K562 (cell line): ENCODE results near the gene KLKB1. TPM values are rescaled to one million over a fixed set of nuclear protein-coding genes. Genes with fewer than 3 reads are reported as not detected.

ENCODE experiments used
- ADNP ChIP-seq: fragments of 200-800 bp; sonication (Bioruptor generic); IDR thresholded peaks from 2 replicates; pipeline ENCODE4 v1.6.1; 2016; ENCODE audit warnings: missing genetic modification characterization, missing compliant biosample characterization
- AFF4 ChIP-seq: sonication (generic); formaldehyde crosslinking; IDR thresholded peaks from 2 replicates; pipeline ENCODE4 v1.8.0; 2023; ENCODE audit warnings: mild to moderate bottlenecking, missing genetic modification reagents
- FOXP4 ChIP-seq: sonication (generic); formaldehyde crosslinking; IDR thresholded peaks from 2 replicates; pipeline ENCODE4 v1.8.0; 2022; ENCODE audit warnings: mild to moderate bottlenecking, missing genetic modification reagents, borderline replicate concordance
- ILK ChIP-seq: fragments of 450-650 bp; IDR thresholded peaks from 2 replicates; pipeline ENCODE4 v1.6.1; 2016; ENCODE audit warnings: missing genetic modification characterization, low read depth, mild to moderate bottlenecking, missing compliant biosample characterization, moderate library complexity, borderline replicate concordance
- NFRKB ChIP-seq: fragments of 450-650 bp; IDR thresholded peaks from 2 replicates; pipeline ENCODE4 v1.6.1; 2016; ENCODE audit warnings: low read depth
- RBM22 ChIP-seq: fragments of 200-400 bp; formaldehyde crosslinking; IDR thresholded peaks from 2 replicates; pipeline ENCODE4 v1.6.1; 2018; ENCODE audit warnings: low read length, low read depth; ENCODE audit not compliant: poor library complexity, severe bottlenecking
- RFX5 ChIP-seq: IDR thresholded peaks from 2 replicates; pipeline ENCODE4 v1.6.1; 2011; ENCODE audit warnings: low read depth, mild to moderate bottlenecking, improper control_type of control experiment, low read length
- THRA ChIP-seq: fragments of 450-650 bp; IDR thresholded peaks from 2 replicates; pipeline ENCODE4 v1.6.1; 2017; ENCODE audit warnings: mild to moderate bottlenecking, moderate library complexity
- ZBTB2 ChIP-seq: fragments of 450-650 bp; IDR thresholded peaks from 2 replicates; pipeline ENCODE4 v1.6.1; 2016; ENCODE audit warnings: antibody characterized with exemption
- ZFP91 ChIP-seq: sonication (generic); formaldehyde crosslinking; IDR thresholded peaks from 2 replicates; pipeline ENCODE4 v1.8.0; 2022; ENCODE audit warnings: mild to moderate bottlenecking, missing genetic modification reagents
- ZKSCAN3 ChIP-seq: fragments of 250-450 bp; sonication (Bioruptor Pico); IDR thresholded peaks from 2 replicates; pipeline ENCODE4 v1.4.0; 2020
- ZNF316 ChIP-seq: fragments of 450-650 bp; IDR thresholded peaks from 2 replicates; pipeline ENCODE4 v1.6.1; 2016
- ZNF639 ChIP-seq, 2 experiments: fragments of 200-800 bp in 1 of 2; sonication (Bioruptor generic) in 1 of 2; sonication (generic) in 1 of 2; formaldehyde crosslinking in 1 of 2; IDR thresholded peaks in 1 of 2; conservative IDR thresholded peaks in 1 of 2; 2 replicates each; pipeline versions ENCODE4 v1.5.0 to v1.6.1; 2016 to 2020; ENCODE audit warnings: missing compliant biosample characterization in 1 of 2, missing genetic modification characterization in 1 of 2, missing genetic modification reagents in 1 of 2
- polyA plus RNA-seq, 8 experiments: library from polyadenylated mRNA; depleted of rRNA in 4 of 8; stranded (reverse) in 5 of 8; unstranded in 3 of 8; fragments of >200 nt; fragmentation: Nextera tagmentation in 2 of 8; fragmentation: Illumina TruSeq in 1 of 8; extraction: Ambion mirVana in 2 of 8; extraction: Trizol in 1 of 8; gene quantifications; 2 replicates each; pipeline versions ENCODE4 v1.2.1 to v1.2.3, GENCODE V29; 2011 to 2014; ENCODE audit warnings: inconsistent platforms in 1 of 8, missing spikeins in 1 of 8
- total RNA-seq, 7 experiments: library from RNA; depleted of rRNA in 6 of 7; stranded (reverse); fragments of >200 nt in 6 of 7; fragmentation: Illumina TruSeq in 2 of 7; extraction: Trizol in 2 of 7; gene quantifications; 2 replicates each; pipeline versions ENCODE4 v1.2.1 to v1.2.3, GENCODE V29; 2011 to 2021; ENCODE audit warnings: low replicate concordance in 1 of 7

The KLKB1 gene
- total and polyA plus RNA-seq, 9 of the 15 experiments (the other 6 are each of a cell fraction or from before 2014, with no cell fraction given): 0.27 TPM; not detected in 8

- TF ChIP-seq AFF4: peak; percentile 71; the same call in 1 of the 2 replicates
- TF ChIP-seq ZBTB2: 0 out of 2 replicates have a peak, but pooled peaks have one; percentile 43
- no peak for TF ChIP-seq ZKSCAN3 (CRISPR knock-in tag)
- peak in 1 of 2 experiments; percentile 100; a peak in 2 of 4 replicates for TF ChIP-seq ZNF639 (CRISPR knock-in tag; conservative IDR thresholded peaks at IDR 0.05 in 1 of 2, IDR thresholded peaks at IDR 0.05 in 1 of 2)
- no peak; the same call in 1 of the 2 replicates for TF ChIP-seq NFRKB
- TF ChIP-seq ZFP91: no peak; the same call in 1 of the 2 replicates
- peak; percentile 5 for TF ChIP-seq RBM22
- TF ChIP-seq FOXP4 (CRISPR knock-in tag): no peak
- TF ChIP-seq THRA: no peak
- TF ChIP-seq ADNP: no peak
- TF ChIP-seq RFX5: no peak
- TF ChIP-seq ZNF316: no peak
- no peak for TF ChIP-seq ILK (tag)
Measured at GRCh38 chr4:186191200-186192065, 35.9 kb upstream of the KLKB1 start, which contains the start of gene CYP4V2 (continued).
